ENCODE data around the gene ROCK2. TPM values are rescaled to one million over a fixed set of nuclear protein-coding genes. Genes with fewer than 3 reads are reported as not detected.

Gene ROCK2
- total RNA-seq, 4 donors from 2014 or later, result 21.8 to 54.0 (median 26.6) TPM

DNA sequence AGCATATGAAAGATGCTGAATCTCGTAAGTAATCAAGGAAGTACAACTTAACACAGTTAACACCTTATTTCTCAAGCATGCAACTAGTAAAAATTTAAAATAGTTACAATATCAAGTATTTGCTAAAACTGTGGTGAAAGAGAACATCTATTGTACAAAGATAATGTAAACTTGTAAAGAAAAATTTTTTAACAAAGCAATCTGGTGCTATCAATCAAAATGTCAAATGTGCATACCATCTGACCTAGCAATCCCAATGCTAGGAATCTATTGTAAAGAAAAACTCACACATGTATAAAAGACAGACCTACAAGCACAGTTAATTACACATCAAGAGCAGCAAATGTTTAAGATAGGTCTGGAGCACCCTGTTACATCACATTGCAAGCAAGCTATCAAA is 99.1 kb downstream of the ROCK2 start:
- TF ChIP-seq, protein P1, sequence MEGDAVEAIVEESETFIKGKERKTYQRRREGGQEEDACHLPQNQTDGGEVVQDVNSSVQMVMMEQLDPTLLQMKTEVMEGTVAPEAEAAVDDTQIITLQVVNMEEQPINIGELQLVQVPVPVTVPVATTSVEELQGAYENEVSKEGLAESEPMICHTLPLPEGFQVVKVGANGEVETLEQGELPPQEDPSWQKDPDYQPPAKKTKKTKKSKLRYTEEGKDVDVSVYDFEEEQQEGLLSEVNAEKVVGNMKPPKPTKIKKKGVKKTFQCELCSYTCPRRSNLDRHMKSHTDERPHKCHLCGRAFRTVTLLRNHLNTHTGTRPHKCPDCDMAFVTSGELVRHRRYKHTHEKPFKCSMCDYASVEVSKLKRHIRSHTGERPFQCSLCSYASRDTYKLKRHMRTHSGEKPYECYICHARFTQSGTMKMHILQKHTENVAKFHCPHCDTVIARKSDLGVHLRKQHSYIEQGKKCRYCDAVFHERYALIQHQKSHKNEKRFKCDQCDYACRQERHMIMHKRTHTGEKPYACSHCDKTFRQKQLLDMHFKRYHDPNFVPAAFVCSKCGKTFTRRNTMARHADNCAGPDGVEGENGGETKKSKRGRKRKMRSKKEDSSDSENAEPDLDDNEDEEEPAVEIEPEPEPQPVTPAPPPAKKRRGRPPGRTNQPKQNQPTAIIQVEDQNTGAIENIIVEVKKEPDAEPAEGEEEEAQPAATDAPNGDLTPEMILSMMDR (IDR thresholded peaks at IDR 0.05), result no peak
- no peak for TF ChIP-seq POLR2A (IDR thresholded peaks at IDR 0.05)
- no peak for TF ChIP-seq POLR2AphosphoS5 (IDR thresholded peaks at IDR 0.05)
- TF ChIP-seq EP300 (IDR thresholded peaks at IDR 0.05), result no peak
- 93% methylated on average over 1 of the region's 1 CpG for WGBS
- Histone ChIP-seq H3K36me3 (peaks cover 17% of the 10 kb centered on the region), H3K9me3 (no peaks in the 10 kb centered on the region), H3K4me1 (no peaks in the 10 kb centered on the region), H3K4me3 (no peak overlapping the region), H3K27ac (no peak overlapping the region), H3K27me3 (no peaks in the 10 kb centered on the region)
- no peak for DNase-seq (ENCODE audit: low spot score in 2 of 2)

DNA sequence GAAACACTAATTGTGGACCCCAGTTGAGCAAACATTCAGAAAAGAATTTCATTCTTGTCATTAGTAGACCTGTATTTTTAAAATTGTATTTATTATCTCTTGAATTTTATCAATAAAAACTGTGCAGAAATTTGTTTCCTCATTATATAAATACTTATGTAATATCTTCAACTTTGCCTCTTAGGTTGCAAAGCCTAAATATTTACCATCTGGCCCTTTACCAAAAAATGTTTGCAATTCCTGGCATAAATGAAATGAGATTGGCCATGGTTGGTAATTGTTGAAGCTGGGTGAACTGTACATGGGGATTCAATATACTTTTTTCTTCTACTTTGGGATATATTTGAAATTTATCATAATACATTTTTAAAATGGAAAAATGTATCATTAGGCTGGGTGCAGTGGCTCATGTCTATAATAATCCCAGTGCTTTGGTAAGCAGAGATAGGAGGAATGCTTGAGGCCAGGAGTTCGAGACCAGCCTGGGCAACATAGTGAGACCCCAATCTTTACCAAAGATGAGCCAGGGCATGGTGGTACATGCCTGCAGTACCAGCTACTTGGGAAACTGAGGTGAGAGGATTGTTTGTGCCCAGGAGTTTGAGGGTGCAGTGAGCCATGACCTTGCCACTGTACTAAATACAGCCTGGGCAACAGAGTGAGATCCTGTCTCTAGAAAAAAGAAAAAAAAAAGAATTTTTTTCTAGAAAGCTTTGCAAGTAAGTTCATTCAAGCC is 100.2 kb downstream of the ROCK2 start:
- WGBS, result 86% methylated on average over 1 of the region's 1 CpG
- no peak for TF ChIP-seq EP300 (IDR thresholded peaks at IDR 0.05)
- TF ChIP-seq POLR2A (IDR thresholded peaks at IDR 0.05), result no peak
- TF ChIP-seq, protein P1 (IDR thresholded peaks at IDR 0.05), result no peak
- TF ChIP-seq POLR2AphosphoS5 (IDR thresholded peaks at IDR 0.05), result no peak
- no peak for DNase-seq (ENCODE audit: low spot score in 2 of 2)
- Histone ChIP-seq H3K9me3 (no peaks in the 10 kb centered on the region), H3K36me3 (peaks cover 17% of the 10 kb centered on the region), H3K4me3 (no peak overlapping the region), H3K27me3 (no peaks in the 10 kb centered on the region), H3K4me1 (no peaks in the 10 kb centered on the region), H3K27ac (no peak overlapping the region)

DNA sequence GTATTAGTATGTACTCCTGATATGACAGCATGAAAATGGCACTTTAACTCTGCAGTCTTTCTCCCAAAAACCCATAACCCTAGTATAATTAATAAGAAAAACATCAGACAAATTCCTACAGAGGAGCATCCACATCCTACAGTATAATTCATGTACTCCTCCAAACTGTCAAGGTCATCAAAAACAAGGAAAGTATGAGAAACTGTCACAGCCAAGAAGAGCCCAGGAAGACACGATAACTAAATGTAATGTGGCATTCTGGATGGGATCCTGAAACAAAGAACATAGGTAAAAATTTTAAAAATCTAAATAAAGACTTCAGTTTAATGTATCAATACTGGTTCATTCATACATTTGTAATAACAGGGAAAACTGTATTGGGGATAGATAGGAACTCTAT is 100.9 kb downstream of the ROCK2 start:
- Histone ChIP-seq H3K27me3 (no peaks in the 10 kb centered on the region), H3K36me3 (peaks cover 10% of the 10 kb centered on the region), H3K27ac (no peak overlapping the region), H3K4me3 (no peak overlapping the region), H3K9me3 (no peaks in the 10 kb centered on the region), H3K4me1 (no peaks in the 10 kb centered on the region)
- TF ChIP-seq EP300 (IDR thresholded peaks at IDR 0.05), result no peak
- no peak for TF ChIP-seq POLR2A (IDR thresholded peaks at IDR 0.05)
- TF ChIP-seq, protein P1 (IDR thresholded peaks at IDR 0.05), result no peak
- no peak for TF ChIP-seq POLR2AphosphoS5 (IDR thresholded peaks at IDR 0.05)
- WGBS, result 85% methylated on average over 1 of the region's 1 CpG
- no peak for DNase-seq (ENCODE audit: low spot score in 2 of 2)

DNA sequence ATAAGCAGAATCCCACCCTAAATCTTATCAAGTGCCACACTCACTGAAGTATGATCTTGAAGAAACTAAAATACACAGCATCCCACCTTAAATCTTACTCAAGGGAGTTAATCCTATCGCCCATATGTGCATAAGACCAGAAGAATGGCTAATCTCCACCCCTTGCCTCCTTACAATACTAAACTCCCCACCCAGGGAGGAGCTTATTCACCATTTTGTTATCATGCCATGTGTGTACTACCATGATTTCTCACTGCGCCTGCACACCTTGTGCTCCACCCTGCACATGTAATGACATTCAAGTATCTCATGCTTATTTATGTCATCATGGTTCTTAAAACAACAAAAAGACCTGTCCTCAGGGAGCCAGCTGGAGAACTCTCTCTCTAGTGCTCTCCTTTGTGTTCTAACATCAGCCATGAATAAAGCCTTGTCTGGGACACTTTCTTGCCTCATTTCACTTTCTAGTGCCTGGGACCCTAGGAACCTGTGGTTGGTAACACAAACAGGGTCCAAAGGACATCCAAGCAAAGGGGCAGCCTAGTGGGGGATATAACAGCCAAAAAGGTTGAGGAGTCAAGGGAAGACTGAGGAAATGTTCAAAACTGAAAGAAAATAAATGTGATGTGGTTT is 101.8 kb downstream of the ROCK2 start:
- H3K27me3 ChIP-seq, result no peaks in the 10 kb centered on the region
- peaks cover 4% of the 10 kb centered on the region for H3K36me3 ChIP-seq
- WGBS, result 95% methylated on average over 2 of the region's 2 CpGs
- no peak overlapping the region for H3K27ac ChIP-seq
- H3K4me3 ChIP-seq, result no peak overlapping the region
- H3K9me3 ChIP-seq, result no peaks in the 10 kb centered on the region
- H3K4me1 ChIP-seq, result no peaks in the 10 kb centered on the region
- no peak for TF ChIP-seq POLR2AphosphoS5 (IDR thresholded peaks at IDR 0.05)
- TF ChIP-seq, protein P1 (IDR thresholded peaks at IDR 0.05), result no peak
- no peak for TF ChIP-seq POLR2A (IDR thresholded peaks at IDR 0.05)
- no peak for TF ChIP-seq EP300 (IDR thresholded peaks at IDR 0.05)
- DNase-seq (ENCODE audit: low spot score in 2 of 2), result no peak

DNA sequence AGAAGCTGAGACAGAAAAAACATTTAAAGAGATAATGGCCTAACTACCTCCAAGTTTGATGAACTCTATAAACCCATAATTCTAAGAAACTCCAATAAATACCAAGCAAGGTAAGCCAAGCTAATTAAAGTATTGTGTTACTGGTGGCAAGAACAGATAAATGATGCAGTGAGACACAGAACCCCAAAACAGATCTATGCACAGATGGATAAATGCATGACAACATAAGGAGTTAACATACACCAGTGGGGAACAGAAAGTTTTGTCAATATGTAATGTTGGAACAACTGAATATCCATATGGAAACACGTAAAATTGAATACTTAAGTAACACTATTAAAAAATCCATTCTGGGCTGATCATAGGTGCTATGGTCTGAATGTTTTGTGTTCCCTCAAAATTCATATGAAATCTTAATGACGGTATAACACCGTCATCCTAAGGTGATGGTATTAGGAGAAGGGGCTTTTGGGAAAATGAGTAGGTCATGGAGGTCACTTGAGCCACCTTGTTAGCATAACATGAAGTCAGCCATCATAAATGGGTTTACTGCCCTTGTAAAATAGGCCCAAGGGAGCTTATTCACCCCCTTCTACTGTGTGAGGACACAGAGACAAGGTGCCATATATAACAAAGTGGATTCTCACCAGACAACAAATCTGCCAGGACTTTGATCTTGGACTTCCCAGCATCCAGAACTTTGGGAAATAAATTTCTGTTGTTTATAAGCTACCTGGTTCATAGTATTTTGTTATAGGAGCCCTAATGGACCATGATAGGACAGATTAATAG is 102.8 kb downstream of the ROCK2 start:
- WGBS, result 94% methylated on average over 3 of the region's 3 CpGs
- H3K36me3 ChIP-seq, result no peaks in the 10 kb centered on the region
- TF ChIP-seq EP300 (IDR thresholded peaks at IDR 0.05) (no peak), POLR2A (IDR thresholded peaks at IDR 0.05) (no peak), POLR2AphosphoS5 (IDR thresholded peaks at IDR 0.05) (no peak)
- TF ChIP-seq, protein P1 (IDR thresholded peaks at IDR 0.05), result no peak
- DNase-seq (ENCODE audit: low spot score in 2 of 2), result no peak
- no peaks in the 10 kb centered on the region for H3K4me1 ChIP-seq
- H3K27me3 ChIP-seq, result no peaks in the 10 kb centered on the region
- H3K4me3 ChIP-seq, result no peak overlapping the region
- no peak overlapping the region for H3K27ac ChIP-seq
- no peaks in the 10 kb centered on the region for H3K9me3 ChIP-seq
